GM12874 (cell line): ENCODE measurements around the gene PRR35.

Source experiments
- TF ChIP-seq, protein P1 (sequence below): IDR thresholded peaks from 2 replicates; pipeline ENCODE4 v1.5.1; 2011; ENCODE audit warnings: low read depth, mild to moderate bottlenecking, control low read depth, low read length, moderate library complexity; ENCODE audit not compliant: insufficient read depth

The PRR35 gene

DNA sequence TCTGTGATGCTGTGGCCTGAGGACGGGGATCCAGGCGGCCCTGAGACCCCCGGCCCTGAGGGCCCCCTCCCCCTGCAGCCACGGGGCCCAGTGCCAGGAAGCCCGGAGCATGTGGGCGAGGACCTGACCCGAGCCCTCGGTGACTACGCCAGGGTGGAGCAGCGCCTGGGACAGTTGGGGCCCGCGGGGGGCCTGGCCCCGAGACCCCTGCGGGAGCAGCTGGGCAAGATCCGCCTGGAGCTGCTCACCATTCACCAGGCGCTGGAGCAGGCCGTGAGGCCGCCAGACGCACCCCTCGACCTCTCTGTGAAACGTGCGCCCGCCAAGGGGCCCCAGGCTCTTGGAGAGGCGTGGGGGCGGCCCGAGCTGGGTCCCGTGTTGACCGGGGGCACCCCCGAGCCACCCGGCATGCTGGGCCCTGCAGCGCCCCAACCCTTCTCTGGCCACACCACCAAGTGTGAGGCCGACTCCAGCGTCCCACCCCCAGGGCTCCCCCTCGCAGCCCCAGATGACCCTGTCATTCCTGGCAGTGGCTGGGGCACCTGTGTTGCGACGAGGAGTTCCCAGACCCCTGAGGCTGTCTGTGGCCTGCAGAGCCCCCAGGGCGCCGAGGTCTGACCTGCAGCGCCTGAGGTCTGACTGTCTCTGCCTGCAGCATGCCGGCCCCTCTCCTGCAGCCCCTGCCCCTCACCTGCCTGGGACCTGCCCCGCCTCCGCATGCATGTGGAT lies 4.7 kb downstream of the PRR35 start:
- TF ChIP-seq, protein P1, sequence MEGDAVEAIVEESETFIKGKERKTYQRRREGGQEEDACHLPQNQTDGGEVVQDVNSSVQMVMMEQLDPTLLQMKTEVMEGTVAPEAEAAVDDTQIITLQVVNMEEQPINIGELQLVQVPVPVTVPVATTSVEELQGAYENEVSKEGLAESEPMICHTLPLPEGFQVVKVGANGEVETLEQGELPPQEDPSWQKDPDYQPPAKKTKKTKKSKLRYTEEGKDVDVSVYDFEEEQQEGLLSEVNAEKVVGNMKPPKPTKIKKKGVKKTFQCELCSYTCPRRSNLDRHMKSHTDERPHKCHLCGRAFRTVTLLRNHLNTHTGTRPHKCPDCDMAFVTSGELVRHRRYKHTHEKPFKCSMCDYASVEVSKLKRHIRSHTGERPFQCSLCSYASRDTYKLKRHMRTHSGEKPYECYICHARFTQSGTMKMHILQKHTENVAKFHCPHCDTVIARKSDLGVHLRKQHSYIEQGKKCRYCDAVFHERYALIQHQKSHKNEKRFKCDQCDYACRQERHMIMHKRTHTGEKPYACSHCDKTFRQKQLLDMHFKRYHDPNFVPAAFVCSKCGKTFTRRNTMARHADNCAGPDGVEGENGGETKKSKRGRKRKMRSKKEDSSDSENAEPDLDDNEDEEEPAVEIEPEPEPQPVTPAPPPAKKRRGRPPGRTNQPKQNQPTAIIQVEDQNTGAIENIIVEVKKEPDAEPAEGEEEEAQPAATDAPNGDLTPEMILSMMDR = no peak

DNA sequence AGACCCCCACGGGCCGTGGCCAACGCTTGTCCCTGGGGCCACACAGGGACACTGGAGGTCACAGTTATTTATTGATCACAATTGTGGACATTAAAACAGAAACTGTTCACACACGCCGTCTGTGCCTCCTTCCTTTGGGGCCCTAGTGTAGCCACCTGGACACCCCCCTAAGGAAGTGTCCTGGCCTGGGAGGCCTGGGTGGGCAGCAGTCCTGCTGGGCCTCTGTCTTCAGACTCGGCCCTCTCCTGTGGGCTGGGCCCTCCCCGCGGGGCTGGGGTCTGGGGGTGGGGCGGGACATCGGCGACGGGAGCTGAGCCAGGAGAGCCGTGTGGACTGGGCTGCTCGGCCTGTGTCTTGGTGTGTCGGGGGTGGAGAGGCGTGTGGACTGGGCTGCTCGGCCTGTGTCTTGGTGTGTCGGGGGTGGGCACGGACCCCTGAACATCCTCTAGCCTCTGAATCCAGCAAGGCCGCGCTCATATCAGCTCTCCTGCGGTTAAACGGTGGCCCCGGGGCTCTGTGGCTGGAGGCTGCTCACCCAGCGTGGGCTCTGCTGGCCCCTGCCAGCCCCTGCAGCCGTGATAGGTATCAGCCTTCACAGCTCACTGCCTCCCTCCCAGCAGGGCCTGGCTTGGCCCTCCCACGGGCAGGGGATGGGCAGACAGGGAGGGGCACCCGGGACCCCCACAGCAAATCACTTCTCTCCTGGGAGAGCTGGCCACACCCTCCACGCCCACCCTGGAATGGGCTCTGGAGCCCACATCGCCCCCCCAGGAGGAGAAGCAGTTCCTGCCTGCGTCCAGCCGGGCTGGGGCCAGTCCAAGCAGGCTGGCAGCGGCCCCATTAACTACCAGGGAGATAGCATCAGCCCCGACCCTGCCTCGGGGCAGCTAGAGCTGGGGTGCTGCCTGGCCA lies 5.5 kb downstream of the PRR35 start:
- TF ChIP-seq, protein P1 = no peak

DNA sequence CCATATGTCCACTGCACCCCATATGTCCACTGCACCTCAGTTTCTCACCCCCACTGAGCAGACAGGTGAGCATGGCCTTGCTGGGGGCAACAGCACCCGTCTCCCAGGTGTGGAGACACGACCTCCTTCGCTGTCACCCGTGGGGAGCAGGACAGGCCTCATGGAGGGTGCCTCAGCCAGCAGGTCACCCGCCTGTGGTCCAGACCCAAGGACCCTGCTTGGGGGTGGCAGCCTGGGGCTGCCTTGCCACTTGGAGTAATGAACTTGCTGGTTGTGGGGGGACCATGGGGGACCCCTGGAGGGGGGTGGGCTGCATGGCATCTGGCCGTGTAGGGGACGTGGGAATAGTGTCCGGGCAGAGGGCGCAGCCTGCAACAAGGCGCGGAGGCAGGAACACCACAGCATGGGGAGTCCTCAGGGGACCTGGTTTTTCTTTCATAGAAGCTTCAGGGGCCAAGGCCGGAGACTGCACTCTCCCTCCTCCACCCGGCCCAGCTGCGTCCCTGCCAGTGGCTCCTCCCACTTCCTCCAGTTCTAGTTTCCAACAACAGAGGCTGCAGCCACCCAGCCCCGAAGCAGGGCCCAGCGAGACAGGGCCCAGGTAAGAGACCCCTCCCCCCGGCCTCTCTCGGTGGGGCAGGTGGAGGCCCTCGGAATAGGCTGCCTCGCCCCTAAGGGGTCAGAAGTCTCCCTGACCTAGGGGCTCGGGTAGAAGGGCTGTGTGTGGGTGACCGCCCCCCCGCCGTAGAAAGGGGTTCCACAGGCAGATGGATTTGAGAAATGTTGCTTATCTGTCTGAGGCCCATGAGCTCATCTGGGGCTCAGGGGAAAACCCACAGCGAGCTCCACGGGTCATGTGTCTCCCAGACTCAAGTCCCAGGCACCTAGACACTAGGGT lies 6.5 kb downstream of the PRR35 start, which contains the start of gene NHLRC4:
Gene NHLRC4 (plus strand): TSS at position 531 of the 898 bp plus-strand sequence. CDS start 1,043 bp downstream, outside the sequence.
- TF ChIP-seq, protein P1 = no peak

DNA sequence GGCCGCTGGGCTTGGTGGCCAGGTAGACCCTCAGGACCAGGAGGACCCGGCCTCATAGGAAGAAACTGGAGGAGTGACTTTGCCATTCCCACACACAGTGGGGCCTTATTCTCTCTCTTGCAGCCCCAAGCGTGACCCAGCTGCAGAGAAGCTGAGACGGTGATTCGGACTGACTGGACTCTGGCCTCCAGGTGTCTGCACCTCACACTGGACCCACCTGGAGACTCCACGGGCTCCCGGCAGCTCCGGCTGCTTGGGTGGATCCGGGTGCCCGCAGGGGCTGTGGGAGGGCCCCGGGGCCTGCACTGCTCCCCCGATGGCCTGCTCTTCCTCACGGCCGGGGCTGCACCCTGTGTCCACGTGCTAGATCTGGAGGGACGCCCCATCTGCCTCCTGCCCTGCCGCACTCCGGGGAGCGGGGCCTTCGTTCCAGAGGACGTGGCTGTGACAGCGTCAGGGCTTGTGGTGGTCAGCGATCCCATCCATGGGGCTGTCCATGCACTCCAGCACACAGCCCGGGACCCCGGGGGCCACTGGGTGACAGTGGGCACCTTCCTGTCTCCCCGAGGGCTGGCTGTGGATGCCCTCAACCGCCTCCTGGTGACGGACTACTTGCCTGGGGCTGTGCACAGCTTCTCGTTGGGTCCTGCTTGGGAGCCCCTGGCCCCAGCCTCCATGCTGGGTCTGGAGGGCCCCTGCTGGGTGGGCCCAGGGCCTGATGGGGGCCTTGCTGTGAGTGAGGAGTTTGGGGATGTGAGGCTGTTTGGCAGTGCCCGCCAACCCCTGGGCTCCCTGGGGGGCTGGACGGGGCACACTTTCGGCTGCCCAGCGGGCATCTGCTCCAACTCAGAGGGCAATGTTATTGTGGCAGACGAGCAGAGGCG lies 7.4 kb downstream of the PRR35 start:
- TF ChIP-seq, protein P1 = no peak

DNA sequence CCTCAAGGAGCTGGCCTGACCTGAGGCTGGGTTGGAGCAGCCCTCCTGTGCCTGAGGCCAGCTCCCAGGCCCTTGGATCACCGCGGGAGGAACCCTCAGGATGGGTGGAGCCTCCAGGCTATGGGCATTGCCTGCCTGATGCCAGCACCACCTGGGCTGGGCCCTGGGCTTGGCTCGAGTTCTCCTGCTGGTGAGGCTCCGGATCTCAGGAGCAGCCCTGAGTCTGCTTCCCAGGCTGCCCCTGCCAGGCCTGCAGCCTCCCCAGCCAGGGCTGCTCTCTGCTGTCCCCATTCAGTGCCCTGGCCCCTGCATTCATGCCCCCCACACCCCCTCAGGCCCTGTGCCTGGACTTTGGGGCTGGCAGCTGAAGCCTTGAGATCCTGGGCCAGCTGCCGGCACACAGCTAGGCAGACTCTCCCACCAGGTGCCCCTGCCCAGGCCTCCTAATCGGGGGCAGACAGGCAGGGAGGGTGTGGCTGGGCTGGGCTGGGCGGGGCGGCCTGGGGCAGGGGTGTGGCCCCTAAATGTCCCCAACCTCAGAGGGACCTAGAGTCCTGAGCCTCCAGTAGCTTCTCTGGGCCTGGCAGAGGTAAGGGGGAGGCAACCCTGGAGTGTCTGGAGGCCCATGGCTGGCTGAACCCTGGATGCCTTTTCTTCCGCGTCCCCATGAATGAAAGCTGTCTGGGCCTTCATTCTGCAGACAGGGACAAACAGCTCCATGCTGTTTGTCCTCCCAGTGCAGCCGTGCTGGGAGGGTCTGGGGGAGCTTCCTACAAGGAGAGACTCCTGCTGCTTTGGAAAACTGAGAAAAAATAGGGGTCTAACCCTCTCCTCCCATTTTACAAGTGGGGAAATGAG lies 8.4 kb downstream of the PRR35 start:
- TF ChIP-seq, protein P1 = no peak
